ENCODE measurements around the gene ZNF521. TPM values are rescaled to one million over a fixed set of nuclear protein-coding genes. Genes with fewer than 3 reads are reported as not detected.

Gene ZNF521
- total and polyA plus RNA-seq, 2 of the 13 experiments (the other 11 are each of a cell fraction or from before 2014, with no cell fraction given): 0.02 TPM; not detected in 1

DNA sequence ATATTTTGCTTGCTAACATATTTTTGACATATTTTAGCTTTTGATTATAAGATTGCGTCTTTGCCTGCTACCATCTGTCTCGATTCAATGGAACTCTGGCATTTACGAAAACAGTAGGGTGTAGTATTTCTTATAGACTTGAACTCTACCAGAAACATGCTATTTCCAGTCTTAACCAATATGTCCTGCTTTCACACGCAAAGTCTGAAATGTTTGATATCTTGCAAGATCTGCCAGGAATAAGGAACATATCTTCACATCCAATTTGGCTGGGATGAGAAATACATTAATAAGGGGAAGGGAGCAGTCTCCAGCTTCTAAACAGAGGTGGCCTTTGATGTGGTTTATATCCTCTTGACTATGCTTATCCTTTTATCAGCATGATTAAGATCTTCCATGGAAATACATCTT, 299.4 kb downstream of the ZNF521 start:
- FAIRE-seq (no peak), ATAC-seq (no peak), DNase-seq (ENCODE audit: low spot score) (no peak)
- no peaks in the 10 kb centered on the region for H4K20me1 ChIP-seq (ENCODE audit: insufficient read depth, low read length)
- no peaks in the 10 kb centered on the region; a peak in 2 of 5 replicates for H3K27me3 ChIP-seq (ENCODE audit: control insufficient read depth in 1 of 2, insufficient read depth in 2 of 2, low read length in 2 of 2)
- no peaks in the 10 kb centered on the region for H3K36me3 ChIP-seq (replicated peaks in 1 of 2; ENCODE audit: control insufficient read depth in 1 of 2, insufficient read depth in 2 of 2, low read length in 2 of 2)
- H3K79me2 ChIP-seq (ENCODE audit: insufficient read depth, low read length): no peaks in the 10 kb centered on the region
- no peak overlapping the region for H3K4me2 ChIP-seq (ENCODE audit: low read depth, low read length)
- no peak overlapping the region for H3K4me3 ChIP-seq (replicated peaks in 1 of 3; ENCODE audit: insufficient read depth in 1 of 3, low read depth in 2 of 3, low read length in 3 of 3)
- no peak overlapping the region for H3K9ac ChIP-seq (ENCODE audit: insufficient read depth, low read depth, low read length)
- CTCF ChIA-PET (ENCODE audit: low intra/inter-chr PET ratio, low total read pairs): no interaction called here
- 81% methylated on average over 4 of the region's 4 CpGs for WGBS (ENCODE audit: low lambda C conversion rate)
- no peaks in the 10 kb centered on the region for H3K4me1 ChIP-seq (ENCODE audit: insufficient read depth, low read length)
- in situ Hi-C loops (cut with HindIII; ENCODE audit: extremely low pct_ligation_motif_present, low pct_unique_long_range_greater_than_20kb): no loop called here
- no TSS peak for BruUV-seq (replicated peaks)
- intact Hi-C loops (cut with micrococcal nuclease; ENCODE audit: unreplicated experiment): no loop called here
- POLR2A ChIA-PET: no interaction called here
- no peak overlapping the region for H3K27ac ChIP-seq (ENCODE audit: extremely low read length, insufficient read depth, low read length)
- no peaks in the 10 kb centered on the region for H3K9me3 ChIP-seq (ENCODE audit: low read length)
- no peak overlapping the region for H2AFZ ChIP-seq (ENCODE audit: low read length)
- no peak for TF ChIP-seq FOSL2 (CRISPR knock-in tag; IDR thresholded peaks at IDR 0.05)
- no peak for TF ChIP-seq MAF1 (CRISPR knock-in tag; IDR thresholded peaks at IDR 0.05; ENCODE audit: borderline replicate concordance)
- no peak for TF ChIP-seq SETDB1 (CRISPR knock-in tag; IDR thresholded peaks at IDR 0.05; ENCODE audit: borderline replicate concordance)
- TF ChIP-seq ZNF337 (CRISPR knock-in tag; IDR thresholded peaks at IDR 0.05; ENCODE audit: borderline replicate concordance, low read depth): no peak
- TF ChIP-seq, protein P1, sequence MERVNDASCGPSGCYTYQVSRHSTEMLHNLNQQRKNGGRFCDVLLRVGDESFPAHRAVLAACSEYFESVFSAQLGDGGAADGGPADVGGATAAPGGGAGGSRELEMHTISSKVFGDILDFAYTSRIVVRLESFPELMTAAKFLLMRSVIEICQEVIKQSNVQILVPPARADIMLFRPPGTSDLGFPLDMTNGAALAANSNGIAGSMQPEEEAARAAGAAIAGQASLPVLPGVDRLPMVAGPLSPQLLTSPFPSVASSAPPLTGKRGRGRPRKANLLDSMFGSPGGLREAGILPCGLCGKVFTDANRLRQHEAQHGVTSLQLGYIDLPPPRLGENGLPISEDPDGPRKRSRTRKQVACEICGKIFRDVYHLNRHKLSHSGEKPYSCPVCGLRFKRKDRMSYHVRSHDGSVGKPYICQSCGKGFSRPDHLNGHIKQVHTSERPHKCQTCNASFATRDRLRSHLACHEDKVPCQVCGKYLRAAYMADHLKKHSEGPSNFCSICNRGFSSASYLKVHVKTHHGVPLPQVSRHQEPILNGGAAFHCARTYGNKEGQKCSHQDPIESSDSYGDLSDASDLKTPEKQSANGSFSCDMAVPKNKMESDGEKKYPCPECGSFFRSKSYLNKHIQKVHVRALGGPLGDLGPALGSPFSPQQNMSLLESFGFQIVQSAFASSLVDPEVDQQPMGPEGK (CRISPR knock-in tag; IDR thresholded peaks at IDR 0.05): no peak
- TF ChIP-seq ZNF224 (CRISPR knock-in tag; IDR thresholded peaks at IDR 0.05): no peak
- TF ChIP-seq PRDM10 (CRISPR knock-in tag; IDR thresholded peaks at IDR 0.05; ENCODE audit: low read depth): no peak
- no peak for TF ChIP-seq DDIT3 (CRISPR knock-in tag; IDR thresholded peaks at IDR 0.05)
- no peak for TF ChIP-seq RAD51 (IDR thresholded peaks at IDR 0.05; ENCODE audit: borderline replicate concordance)
- TF ChIP-seq SIN3A (IDR thresholded peaks at IDR 0.05; ENCODE audit: borderline replicate concordance, low read depth, low read length): no peak
- TF ChIP-seq ATF3 (CRISPR knock-in tag; IDR thresholded peaks at IDR 0.05): no peak
- TF ChIP-seq REPIN1 (CRISPR knock-in tag; IDR thresholded peaks at IDR 0.05; ENCODE audit: borderline replicate concordance, low read depth): no peak
- TF ChIP-seq BRCA1 (CRISPR knock-in tag; IDR thresholded peaks at IDR 0.05): no peak
- no peak for TF ChIP-seq POLR2AphosphoS5 (IDR thresholded peaks at IDR 0.05; ENCODE audit: low read depth, low read length)
- TF ChIP-seq ZNF44 (CRISPR knock-in tag; IDR thresholded peaks at IDR 0.05): no peak
